Astrocyte (in vitro differentiated cells and primary cell): ENCODE results near the gene GBX1.

ENCODE experiments used
- EZH2 ChIP-seq: IDR thresholded peaks from 2 replicates; pipeline ENCODE4 v1.6.1; 2012; ENCODE audit warnings: mild to moderate bottlenecking, low read length, inconsistent platforms; ENCODE audit not compliant: insufficient read depth
- TF ChIP-seq, protein P1 (sequence below): IDR thresholded peaks from 2 replicates; pipeline ENCODE4 v1.5.1; 2011; ENCODE audit warnings: low read depth, mild to moderate bottlenecking, inconsistent platforms, low read length, moderate library complexity; ENCODE audit not compliant: insufficient read depth

- TF ChIP-seq, protein P1, sequence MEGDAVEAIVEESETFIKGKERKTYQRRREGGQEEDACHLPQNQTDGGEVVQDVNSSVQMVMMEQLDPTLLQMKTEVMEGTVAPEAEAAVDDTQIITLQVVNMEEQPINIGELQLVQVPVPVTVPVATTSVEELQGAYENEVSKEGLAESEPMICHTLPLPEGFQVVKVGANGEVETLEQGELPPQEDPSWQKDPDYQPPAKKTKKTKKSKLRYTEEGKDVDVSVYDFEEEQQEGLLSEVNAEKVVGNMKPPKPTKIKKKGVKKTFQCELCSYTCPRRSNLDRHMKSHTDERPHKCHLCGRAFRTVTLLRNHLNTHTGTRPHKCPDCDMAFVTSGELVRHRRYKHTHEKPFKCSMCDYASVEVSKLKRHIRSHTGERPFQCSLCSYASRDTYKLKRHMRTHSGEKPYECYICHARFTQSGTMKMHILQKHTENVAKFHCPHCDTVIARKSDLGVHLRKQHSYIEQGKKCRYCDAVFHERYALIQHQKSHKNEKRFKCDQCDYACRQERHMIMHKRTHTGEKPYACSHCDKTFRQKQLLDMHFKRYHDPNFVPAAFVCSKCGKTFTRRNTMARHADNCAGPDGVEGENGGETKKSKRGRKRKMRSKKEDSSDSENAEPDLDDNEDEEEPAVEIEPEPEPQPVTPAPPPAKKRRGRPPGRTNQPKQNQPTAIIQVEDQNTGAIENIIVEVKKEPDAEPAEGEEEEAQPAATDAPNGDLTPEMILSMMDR: no peak
- TF ChIP-seq EZH2: no peak
Observed at GRCh38 chr7:151110236-151110940, 57.1 kb downstream of the GBX1 start.
